Heart left ventricle (tissue), 16 donors: ENCODE measurements around the gene PDE7B. TPM values are rescaled to one million over a fixed set of nuclear protein-coding genes. Genes with fewer than 3 reads are reported as not detected.

Experiments used
- ATAC-seq, 4 donors: fragments of 200-7000 bp; cut with Tn5 transposase; one replicate each; pipeline ENCODE4 v1.9.1; 2020 to 2022; ENCODE audit warnings: moderate library complexity in 4 of 4, mild to moderate bottlenecking in 3 of 4, moderate number of reproducible peaks in 1 of 4
- DNase-seq, 5 donors: peaks; one replicate each; pipeline ENCODE4 v3.0.0-alpha.2; 2020
- H3K27ac ChIP-seq, 12 donors: fragments of 200-600 bp; sonication (generic) in 4 of 12; one replicate each; pipeline versions ENCODE4 v1.5.0 to v1.8.0; 2016 to 2022; ENCODE audit warnings: mild to moderate bottlenecking in 2 of 12
- H3K27me3 ChIP-seq, 9 donors: fragments of 200-600 bp; sonication (generic) in 2 of 9; one replicate each; pipeline versions ENCODE4 v1.5.1 to v1.8.0; 2016 to 2022; ENCODE audit warnings: mild to moderate bottlenecking in 3 of 9
- H3K36me3 ChIP-seq, 9 donors: fragments of 200-600 bp; sonication (generic) in 2 of 9; one replicate each; pipeline versions ENCODE4 v1.5.0 to v1.8.0; 2018 to 2022; ENCODE audit warnings: mild to moderate bottlenecking in 2 of 9
- H3K4me1 ChIP-seq, 12 donors: fragments of 200-600 bp; sonication (generic) in 4 of 12; one replicate each; pipeline versions ENCODE4 v1.5.0 to v1.8.0; 2016 to 2022; ENCODE audit warnings: mild to moderate bottlenecking in 3 of 12
- H3K4me3 ChIP-seq, 12 donors: fragments of 200-600 bp; sonication (generic) in 4 of 12; one replicate each; pipeline versions ENCODE4 v1.5.0 to v1.8.0; 2017 to 2022; ENCODE audit warnings: mild to moderate bottlenecking in 9 of 12, moderate library complexity in 4 of 12
- H3K9me3 ChIP-seq, 12 donors: fragments of 200-600 bp; sonication (generic) in 4 of 12; one replicate each; pipeline versions ENCODE4 v1.5.0 to v1.8.0; 2016 to 2022; ENCODE audit warnings: mild to moderate bottlenecking in 1 of 12
- CTCF ChIP-seq, 12 donors: fragments of 200-600 bp; sonication (generic) in 4 of 12; IDR thresholded peaks; one replicate each; pipeline versions ENCODE4 v1.5.0 to v1.8.0; 2018 to 2022; ENCODE audit warnings: antibody characterized with exemption in 12 of 12, mild to moderate bottlenecking in 5 of 12
- POLR2A ChIP-seq, 2 donors: fragments of 450-650 bp; IDR thresholded peaks; one replicate each; pipeline ENCODE4 v1.6.1; 2017; ENCODE audit warnings: antibody characterized with exemption in 2 of 2, mild to moderate bottlenecking in 2 of 2, moderate library complexity in 2 of 2
- WGBS, 4 donors: extraction: QIAGEN DNeasy Blood & Tissue Kit in 2 of 4; methylation state at CpG; one replicate each; pipeline versions ENCODE4 v1.1.5 to v1.1.7; 2013 to 2018; 5-methylcytosine and 5-hydroxymethylcytosine counted together
- intact Hi-C, 10 donors: fragments of 100-400 bp; cut with DNase I; formaldehyde crosslinking; loops; one replicate each; pipeline versions ENCODE4 v1.11.1 to v1.14.2; 2022
- polyA plus RNA-seq, 2 donors: library from polyadenylated mRNA; stranded (reverse); fragments of 200-250 nt; gene quantifications; one replicate each; pipeline ENCODE4 v1.2.3, GENCODE V29; 2013
- total RNA-seq, 9 donors: library from RNA; depleted of rRNA in 2 of 9; stranded (reverse); fragments of >200 nt in 2 of 9; fragmentation: NEBNext Ultra II Directional in 3 of 9; extraction: Animal tissue kit (Norgen Biotek cat#: 25700) in 3 of 9; gene quantifications; one replicate each; pipeline versions ENCODE4 v1.1.0 to v1.2.4, GENCODE V29; 2016 to 2023
- donor health status: ischemic (EF 13 %, LVEDD 7.1; RV severe dilation, severe dysfunction).
- donor health status: healthy with polysubstance abuse.
- donor health status: DM: no; HTN: yes; CAD: no.
- donor health status: DM: no; HTN: no; CAD: no.
- donor health status: ischemic (EF 25% LVEDD 6.9; RV normal size, moderate dysfunction).
- donor health status: ischemic (EF 25% LVEDD 5.7; RV mildly dilated, moderate dysfunction).
- donor health status: healthy.
- donor health status: DM: yes; HTN: yes; CAD: no.
- donor health status: ischemic (EF 35%, LVEDD 5.7; RV mildly dilated, moderate dysfunction).
- donor health status: nonischemic (EF 11% LVEDD 7.7; RV severe dilation, severe dysfunction).
- donor health status: DM: yes; HTN: yes; CAD: no.
- donor health status: PGD.
- donor health status: ischemic (EF 29% LVEDD 5.4; RV normal size, mild dysfunction).
- donor health status: nonischemic (EF 23%, LVEDD 6.1; RV moderate dilation, normal function).

Gene PDE7B
- total and polyA plus RNA-seq, 11 donors: 4.4 to 29.1 (median 9.0) TPM

DNA sequence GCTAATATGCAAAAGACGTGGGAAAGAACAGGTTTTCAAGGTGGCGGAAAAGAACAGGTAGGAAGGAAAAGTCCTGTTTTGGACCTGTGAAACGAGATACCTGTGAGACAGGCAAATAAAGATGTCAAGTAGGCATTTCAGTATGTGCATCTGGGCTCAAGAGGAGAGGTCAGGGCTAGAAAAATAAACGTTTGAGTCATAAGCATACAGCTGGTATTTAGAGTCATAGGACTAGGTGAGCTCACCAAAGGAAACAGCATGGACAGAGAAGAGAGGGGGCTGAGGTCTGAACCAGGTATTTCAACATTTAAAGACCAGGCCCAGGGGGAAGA lies 383.7 kb downstream of the PDE7B start:
- Histone ChIP-seq H3K27me3 (no peaks in the 10 kb centered on the region), H3K27ac (no peak overlapping the region), H3K36me3 (peaks cover 0 to 6% (median 0%) of the 10 kb centered on the region in 9 donors), H3K9me3 (no peaks in the 10 kb centered on the region), H3K4me3 (no peak overlapping the region), H3K4me1 (peaks cover 0 to 5% (median 0%) of the 10 kb centered on the region in 12 donors)
- intact Hi-C loops: loop anchor here in 1 of 10 donors (10.0 kb wide), 1 partner anchor 80 kb away; no protein-coding TSS in a partner anchor
- no peak for TF ChIP-seq POLR2A (IDR thresholded peaks at IDR 0.05)
- no peak for TF ChIP-seq CTCF (IDR thresholded peaks at IDR 0.05)
- 91 to 92% (median 91%) methylated on average over 4 of the region's 4 CpGs for WGBS, 4 donors
- no peak for DNase-seq
- no peak for ATAC-seq

GRCh38 chr6:136236466-136237293 lies 385.2 kb downstream of the PDE7B start:
- peaks cover 0 to 6% (median 0%) of the 10 kb centered on the region in 9 donors for H3K36me3 ChIP-seq
- intact Hi-C loops: loop anchor here in 1 of 10 donors (10.0 kb wide), 1 partner anchor 78 kb away; no protein-coding TSS in a partner anchor
- no peak overlapping the region for H3K4me3 ChIP-seq
- DNase-seq (no peak), ATAC-seq (peak in 1 of 4 donors; percentile 50)
- TF ChIP-seq POLR2A (IDR thresholded peaks at IDR 0.05) (no peak), CTCF (IDR thresholded peaks at IDR 0.05) (no peak)
- H3K4me1 ChIP-seq: no peaks in the 10 kb centered on the region
- no peaks in the 10 kb centered on the region for H3K9me3 ChIP-seq
- WGBS, 4 donors: 73 to 87% (median 80%) methylated on average over 9 of the region's 9 CpGs
- H3K27me3 ChIP-seq: no peaks in the 10 kb centered on the region
- H3K27ac ChIP-seq: no peak overlapping the region

DNA sequence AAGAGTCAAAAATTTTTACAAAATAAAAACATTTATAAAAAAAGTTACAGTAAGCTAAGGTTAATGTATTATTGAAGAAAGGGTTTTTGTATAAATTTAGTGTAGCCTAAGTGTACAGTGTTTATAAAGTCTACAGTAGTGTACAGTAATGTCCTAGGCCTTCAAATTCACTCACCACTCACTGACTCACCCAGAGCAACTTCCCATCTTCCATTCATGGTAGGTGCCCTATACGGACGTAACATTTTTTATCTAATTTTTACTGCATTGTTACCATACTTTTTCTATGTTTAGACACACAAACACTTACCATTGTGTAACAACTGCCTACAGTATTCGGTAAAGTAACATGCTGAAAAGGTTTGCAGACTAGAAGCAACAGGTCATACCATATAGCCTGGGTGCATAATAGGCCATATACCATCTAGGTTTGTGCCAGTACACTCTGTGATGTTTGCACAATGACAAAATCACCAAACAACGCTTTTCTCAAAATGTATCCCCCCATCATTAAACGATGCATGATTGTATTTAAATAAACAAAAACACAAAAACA lies 392.6 kb downstream of the PDE7B start:
- Histone ChIP-seq H3K4me1 (peaks cover 0 to 2% (median 0%) of the 10 kb centered on the region in 12 donors), H3K27ac (no peak overlapping the region), H3K9me3 (no peaks in the 10 kb centered on the region), H3K36me3 (peaks cover 0 to 5% (median 0%) of the 10 kb centered on the region in 9 donors), H3K4me3 (no peak overlapping the region), H3K27me3 (no peaks in the 10 kb centered on the region)
- TF ChIP-seq POLR2A (IDR thresholded peaks at IDR 0.05) (no peak), CTCF (IDR thresholded peaks at IDR 0.05) (no peak)
- WGBS, 4 donors: 89 to 94% (median 92%) methylated on average over 5 of the region's 5 CpGs
- intact Hi-C loops: loop anchor here in 1 of 10 donors (10.0 kb wide), 1 partner anchor 71 kb away; no protein-coding TSS in a partner anchor
- ATAC-seq (no peak), DNase-seq (no peak)
